EH (cell line): ENCODE data around the gene LRRC74A.

Experiments used
- DNase-seq: peaks from one replicate; pipeline ENCODE4 v3.0.0-alpha.2; 2015; ENCODE audit warnings: low read depth

The LRRC74A gene

GRCh38 chr14:76810525-76810924 is 15.7 kb upstream of the LRRC74A start:
- no peak for DNase-seq

GRCh38 chr14:76810953-76811400 is 15.2 kb upstream of the LRRC74A start:
- peak; percentile 44 for DNase-seq

GRCh38 chr14:76811561-76811960 is 14.6 kb upstream of the LRRC74A start:
- peak; percentile 46 for DNase-seq

- DNase-seq, result no peak
These were observed 14.2 kb upstream of the LRRC74A start for GRCh38 chr14:76812093-76812421.

- DNase-seq, result peak; percentile 92
These were observed 13.5 kb upstream of the LRRC74A start, which contains the start of gene ANGEL1 for GRCh38 chr14:76812422-76813383. TSS of gene ANGEL1 (minus strand) at chr14:76812882. CDS start at chr14:76812827, 55 bp downstream.

- DNase-seq, result no peak
These were observed 11.2 kb upstream of the LRRC74A start for GRCh38 chr14:76814726-76815645.

GRCh38 chr14:76820700-76821099 is 5.5 kb upstream of the LRRC74A start:
- DNase-seq, result no peak

GRCh38 chr14:76827696-76828296 is 1.6 kb downstream of the LRRC74A start:
- no peak for DNase-seq

GRCh38 chr14:76828339-76829012 is 2.3 kb downstream of the LRRC74A start:
- DNase-seq, result no peak

- no peak for DNase-seq
These were observed 2.8 kb downstream of the LRRC74A start for GRCh38 chr14:76829013-76829365.

GRCh38 chr14:76829650-76830421 is 3.6 kb downstream of the LRRC74A start:
- no peak for DNase-seq

- DNase-seq, result no peak
These were observed 4.3 kb downstream of the LRRC74A start for GRCh38 chr14:76830556-76830955.

GRCh38 chr14:76832503-76832988 is 6.3 kb downstream of the LRRC74A start:
- no peak for DNase-seq

- no peak for DNase-seq
These were observed 6.8 kb downstream of the LRRC74A start for GRCh38 chr14:76833011-76833410.

- no peak for DNase-seq
These were observed 8.0 kb downstream of the LRRC74A start for GRCh38 chr14:76834241-76834661.

- DNase-seq, result peak; percentile 18
These were observed 9.9 kb downstream of the LRRC74A start for GRCh38 chr14:76836029-76836630.

GRCh38 chr14:76837524-76837923 is 11.3 kb downstream of the LRRC74A start:
- DNase-seq, result no peak

- DNase-seq, result no peak
These were observed 16.2 kb downstream of the LRRC74A start for GRCh38 chr14:76842414-76842813.

GRCh38 chr14:76844223-76844622 is 18.0 kb downstream of the LRRC74A start:
- peak; percentile 32 for DNase-seq

- DNase-seq, result no peak
These were observed 20.3 kb downstream of the LRRC74A start for GRCh38 chr14:76846331-76847047.
